Skeletal muscle cell (primary cell): ENCODE data around the gene RGS17.
A peak's percentile ranks its signal among the peaks of the same experiment; 100 is the strongest.
"Not testable (repeated sequence)": the region's sequence is repeated elsewhere in the genome, so short reads cannot be mapped to it uniquely, and the experiment has no call there.

Experiments used
- DNase-seq: peaks from one replicate; pipeline ENCODE4 v3.0.0-alpha.2; 2010; ENCODE audit warnings: low read depth
- H3K4me3 ChIP-seq: 2 replicates; pipeline ENCODE4 v1.5.1; 2011; ENCODE audit warnings: low read depth, mild to moderate bottlenecking, control low read depth, low read length, moderate library complexity

Gene RGS17, protein sequence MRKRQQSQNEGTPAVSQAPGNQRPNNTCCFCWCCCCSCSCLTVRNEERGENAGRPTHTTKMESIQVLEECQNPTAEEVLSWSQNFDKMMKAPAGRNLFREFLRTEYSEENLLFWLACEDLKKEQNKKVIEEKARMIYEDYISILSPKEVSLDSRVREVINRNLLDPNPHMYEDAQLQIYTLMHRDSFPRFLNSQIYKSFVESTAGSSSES

DNA sequence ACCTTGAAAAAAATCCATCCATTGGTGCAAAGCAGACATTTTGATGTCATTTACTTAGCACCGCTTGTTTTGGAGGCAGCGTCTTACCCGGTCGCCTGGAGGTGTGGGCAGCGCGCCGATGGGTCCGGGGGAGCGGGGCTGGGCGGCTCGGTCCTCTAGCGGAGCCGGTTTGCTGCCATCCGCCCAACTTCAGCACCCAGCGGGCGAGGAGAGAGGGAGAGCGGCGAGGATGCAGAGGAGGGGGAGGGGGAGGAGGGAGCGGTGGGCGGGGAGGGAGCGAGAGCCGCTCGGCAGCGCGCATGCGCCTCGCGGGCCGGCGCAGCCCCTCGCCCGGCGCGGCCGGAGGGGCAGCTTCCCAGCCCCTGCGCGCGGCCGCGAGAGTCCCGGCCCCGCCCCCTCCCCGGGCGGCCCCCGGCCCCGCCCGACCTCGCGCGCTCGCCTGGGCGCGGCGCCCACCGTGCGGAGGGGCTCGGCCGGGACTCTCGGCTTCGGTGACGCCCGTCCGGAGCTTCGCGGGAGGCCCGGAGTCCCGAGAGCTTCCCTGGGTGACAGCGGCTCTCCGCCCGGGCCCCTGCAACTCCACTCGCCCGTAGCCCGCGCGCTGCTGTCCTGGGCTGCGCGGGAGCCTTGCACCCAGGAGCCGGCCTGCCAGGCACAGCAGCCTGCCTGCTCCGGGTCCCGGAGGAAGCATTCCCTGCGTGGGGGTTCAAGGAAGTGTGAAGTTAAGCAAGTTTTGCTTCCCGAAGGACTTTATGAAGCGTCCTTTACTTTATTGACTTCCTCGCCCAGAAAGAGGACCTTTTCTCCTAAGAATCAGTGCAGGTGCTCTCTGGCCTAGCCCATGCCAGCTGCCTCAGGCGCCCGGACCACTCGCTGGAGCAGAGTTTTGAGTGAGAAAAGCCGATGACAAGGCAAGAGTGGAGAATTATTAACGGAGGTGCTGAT, at the start of gene RGS17:
Gene RGS17 (minus strand): TSS at position 246 of the 945 bp plus-strand sequence. CDS start 87,264 bp downstream, outside the sequence.
- peak; percentile 52 for DNase-seq
- H3K4me3 ChIP-seq, result peak within 1 kb of the TSS; percentile 88

DNA sequence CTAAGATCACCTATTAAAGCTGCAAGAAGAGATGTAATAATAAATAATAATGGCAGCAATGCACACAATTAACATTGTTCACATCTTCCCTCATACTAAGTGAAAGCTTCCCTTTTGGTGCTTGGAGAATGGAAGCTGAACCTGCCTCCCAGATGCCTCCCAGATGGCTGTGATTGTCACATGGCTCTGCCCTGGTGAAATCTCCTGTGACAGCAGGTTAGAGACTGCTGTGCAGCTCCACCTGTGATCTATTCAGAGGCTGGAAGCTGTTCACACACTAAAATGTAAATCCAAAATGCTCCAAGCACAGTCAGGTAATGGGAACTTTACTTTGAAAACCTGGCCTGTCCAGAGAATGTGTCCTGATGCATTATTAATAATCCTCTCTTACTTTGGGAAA, 41.7 kb upstream of the RGS17 start:
- DNase-seq, result no peak
- no peak overlapping the region for H3K4me3 ChIP-seq

DNA sequence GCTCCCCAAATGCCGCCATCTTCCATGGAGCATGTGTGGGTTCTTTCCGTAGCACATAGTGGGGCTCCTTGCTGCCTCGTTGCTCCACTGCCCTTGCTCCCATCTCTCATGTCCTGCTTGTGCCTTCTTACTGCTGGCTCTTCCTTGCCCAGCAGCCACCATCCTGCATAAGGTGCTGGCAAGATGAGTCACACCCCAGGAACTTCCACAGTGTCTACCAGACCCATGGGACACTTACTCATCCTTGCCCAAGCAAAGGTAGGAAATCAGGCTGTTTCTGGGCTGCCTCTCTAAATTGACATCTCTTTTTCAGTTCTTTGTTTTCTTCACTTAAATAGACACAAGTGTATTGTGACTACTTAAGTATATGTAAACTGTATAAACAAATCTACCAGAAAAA, 39.4 kb upstream of the RGS17 start:
- H3K4me3 ChIP-seq, result no peak overlapping the region
- DNase-seq, result peak; percentile 56

DNA sequence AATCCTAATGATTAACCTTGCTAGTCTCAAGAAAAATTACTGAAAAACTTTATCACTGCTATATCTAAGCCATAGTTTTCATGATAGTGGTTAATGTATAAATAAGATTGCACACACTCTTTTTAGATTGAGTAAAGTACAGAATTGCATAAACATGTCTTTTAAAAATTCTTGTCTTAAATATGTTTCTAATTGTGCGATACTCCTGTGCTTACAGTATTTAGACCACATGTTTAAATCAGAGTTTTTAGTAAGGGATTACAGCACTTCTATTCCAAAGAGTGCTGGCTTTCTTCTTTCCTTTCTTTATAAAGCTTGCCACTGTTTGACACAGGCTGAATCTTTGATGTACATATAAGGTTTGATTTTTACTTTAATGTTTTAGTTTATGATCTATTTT, 36.8 kb upstream of the RGS17 start:
- H3K4me3 ChIP-seq, result no peak overlapping the region
- no peak for DNase-seq

DNA sequence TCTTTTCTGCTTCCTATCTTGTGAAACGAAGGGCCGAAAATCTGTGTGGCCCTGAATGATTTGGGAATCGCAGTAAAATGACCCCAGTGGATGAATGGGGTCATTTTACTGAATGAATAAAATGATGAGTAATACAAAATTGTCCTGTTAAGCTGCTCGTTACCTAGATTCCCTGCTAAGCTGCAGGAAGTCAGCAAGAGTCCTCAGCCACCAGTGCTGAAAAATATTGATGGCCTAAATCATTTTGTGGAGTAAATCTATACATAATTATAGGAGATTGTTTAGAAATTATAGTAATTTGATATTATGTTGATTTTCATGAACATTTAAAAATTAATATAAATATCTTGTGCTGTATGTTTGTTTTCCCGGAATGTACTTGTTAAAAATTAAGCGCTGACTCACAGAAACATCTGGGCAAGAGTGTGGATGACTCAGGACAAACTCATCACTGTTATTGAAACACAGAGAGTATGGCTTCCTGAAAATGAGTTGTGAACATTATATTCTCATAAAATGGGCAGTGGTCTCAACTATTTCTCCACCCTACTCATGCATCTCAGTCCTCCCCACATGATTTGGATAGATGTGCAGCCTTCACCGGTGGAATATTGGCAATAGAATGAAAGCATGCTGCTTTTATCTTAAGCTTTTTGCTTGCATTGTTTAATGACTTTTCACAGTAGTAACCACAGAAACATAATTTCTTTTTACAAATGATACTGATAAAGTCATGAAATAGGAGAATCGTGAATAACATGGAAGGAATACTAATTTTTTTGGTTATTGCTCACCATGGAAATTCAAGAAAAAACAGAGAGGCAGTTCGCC, 36.2 kb upstream of the RGS17 start:
- peak overlapping the region; percentile 5 for H3K4me3 ChIP-seq
- DNase-seq, result peak; percentile 71

DNA sequence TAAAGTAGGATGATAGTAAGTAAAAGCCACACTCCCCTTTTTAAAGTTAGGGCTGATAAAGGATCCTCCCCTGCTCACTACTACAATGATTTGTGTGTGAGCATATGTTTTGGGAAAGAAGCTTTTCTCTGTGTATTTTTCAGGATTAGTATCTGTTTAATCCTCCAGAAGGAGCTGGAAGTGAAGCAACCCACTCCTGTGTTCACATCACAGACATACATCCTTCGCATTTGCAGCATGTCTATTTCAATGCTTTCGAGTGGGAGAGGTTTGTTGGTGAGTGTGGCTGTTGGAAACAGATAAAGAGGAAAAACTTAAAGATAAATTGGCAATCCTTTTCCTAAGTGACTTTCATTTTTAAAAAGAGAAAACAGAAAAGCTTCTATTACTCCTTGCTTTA, 31.6 kb upstream of the RGS17 start:
- H3K4me3 ChIP-seq, result no peak overlapping the region
- DNase-seq, result no peak

DNA sequence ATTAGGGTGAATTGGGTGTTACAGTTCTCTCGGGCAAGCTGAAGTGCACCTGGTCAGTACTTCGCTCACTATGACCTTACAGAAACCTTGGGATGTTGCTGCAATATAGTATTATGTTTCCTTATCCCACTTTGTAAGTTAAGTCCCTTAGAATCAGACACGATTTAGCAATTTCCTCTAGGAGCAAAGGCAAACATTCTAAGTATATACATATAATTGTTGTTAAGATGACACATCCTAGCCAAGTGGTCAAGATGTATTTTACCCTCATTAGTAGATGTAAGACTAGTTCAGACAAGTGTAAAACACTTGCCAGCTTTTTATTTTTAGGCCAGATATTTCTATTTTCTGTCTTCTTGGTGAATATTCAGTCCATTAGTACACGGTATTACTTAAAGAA, 31.1 kb upstream of the RGS17 start:
- no peak overlapping the region for H3K4me3 ChIP-seq
- DNase-seq, result peak; percentile 8

DNA sequence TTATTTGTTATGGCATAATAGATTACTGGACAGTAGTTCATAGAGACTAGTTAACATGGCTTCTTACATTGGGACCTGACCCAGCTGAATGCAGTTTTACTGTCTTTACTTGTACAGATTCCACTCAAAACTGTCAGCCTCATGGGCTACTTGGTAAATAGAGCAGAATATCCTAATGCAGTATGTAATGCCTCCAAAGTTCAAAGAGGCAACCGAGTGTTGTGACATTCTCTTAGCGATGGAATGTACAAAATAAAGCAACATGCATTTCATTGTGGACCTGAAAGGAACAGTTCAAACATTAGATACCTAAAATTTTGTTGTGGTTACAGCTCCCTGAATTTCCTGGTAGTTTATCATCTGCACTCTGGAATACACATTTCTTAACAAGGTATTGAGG, 29.1 kb upstream of the RGS17 start:
- no peak overlapping the region for H3K4me3 ChIP-seq
- DNase-seq, result peak; percentile 9

DNA sequence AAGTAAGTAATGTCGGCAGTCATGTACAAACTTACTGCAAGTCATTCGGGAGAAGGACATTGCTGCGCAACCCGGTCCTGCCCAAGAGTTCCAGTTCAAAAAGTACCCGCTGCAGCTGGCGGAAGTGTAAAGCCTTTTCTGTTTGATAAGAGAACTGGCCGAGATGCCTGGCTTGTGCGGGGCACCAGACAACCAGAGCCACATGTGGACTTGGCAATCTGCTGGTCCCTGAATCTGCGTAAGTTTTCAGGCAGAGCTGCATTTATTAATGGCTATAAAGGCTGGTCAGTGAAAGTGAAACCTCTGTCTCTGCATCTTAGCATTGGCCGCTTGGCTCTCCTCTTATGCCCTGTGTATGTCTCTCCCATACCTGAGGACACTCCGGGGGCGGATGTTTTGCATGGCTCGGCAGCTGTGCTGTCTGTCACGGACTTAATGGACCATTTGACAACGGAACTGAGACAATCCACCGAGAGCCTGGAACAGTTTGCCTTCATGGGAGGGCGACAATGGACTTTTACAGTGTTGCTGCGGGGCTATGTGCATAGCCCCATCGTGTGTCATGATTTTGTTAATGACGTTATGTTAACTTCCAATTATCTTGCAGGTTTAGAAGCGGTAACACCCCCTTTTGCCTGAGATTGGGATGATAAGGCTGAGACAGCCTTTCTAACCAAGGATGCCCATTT, 19.8 kb upstream of the RGS17 start:
- H3K4me3 ChIP-seq, result no peak overlapping the region
- no peak for DNase-seq

DNA sequence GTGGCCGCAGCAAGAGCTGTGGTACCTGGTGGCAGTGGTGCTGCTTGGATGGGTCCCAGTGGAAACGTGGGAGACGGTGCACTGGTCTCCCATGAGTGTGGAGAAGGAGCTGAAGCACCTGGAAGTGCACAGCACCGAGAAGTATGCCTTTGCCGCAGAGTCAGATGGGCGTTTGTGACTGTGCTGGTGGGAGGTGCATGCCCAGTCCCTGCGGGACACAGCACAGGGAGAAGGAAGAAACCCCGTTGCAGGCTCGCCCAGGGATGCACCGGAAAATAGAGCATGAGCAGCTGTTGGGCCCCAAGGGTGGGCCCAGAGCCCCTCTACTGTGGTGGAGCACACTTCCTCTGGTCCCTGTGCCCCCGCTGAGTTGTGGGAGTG, 19.3 kb upstream of the RGS17 start:
- DNase-seq, result no peak
- no peak overlapping the region for H3K4me3 ChIP-seq

DNA sequence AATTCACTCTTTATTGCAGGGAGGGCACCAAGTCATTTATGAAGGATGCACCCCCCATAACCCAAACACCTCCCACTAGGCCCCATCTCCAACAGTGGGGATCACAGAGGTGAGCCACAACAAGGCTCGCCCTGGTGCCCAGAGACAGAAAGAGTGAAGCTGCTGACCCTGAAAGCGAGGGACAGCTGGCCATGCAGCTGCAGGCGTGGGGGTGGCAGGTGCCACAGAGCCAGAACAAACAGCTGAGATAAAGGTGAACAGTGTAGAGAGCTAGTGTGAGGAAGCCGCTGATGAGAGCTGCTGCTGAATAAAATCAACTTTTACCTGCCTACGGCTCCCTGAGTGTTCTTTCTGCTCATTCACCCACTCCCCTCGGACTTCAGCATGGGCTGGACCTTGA, 18.8 kb upstream of the RGS17 start:
- DNase-seq, result no peak
- no peak overlapping the region for H3K4me3 ChIP-seq

DNA sequence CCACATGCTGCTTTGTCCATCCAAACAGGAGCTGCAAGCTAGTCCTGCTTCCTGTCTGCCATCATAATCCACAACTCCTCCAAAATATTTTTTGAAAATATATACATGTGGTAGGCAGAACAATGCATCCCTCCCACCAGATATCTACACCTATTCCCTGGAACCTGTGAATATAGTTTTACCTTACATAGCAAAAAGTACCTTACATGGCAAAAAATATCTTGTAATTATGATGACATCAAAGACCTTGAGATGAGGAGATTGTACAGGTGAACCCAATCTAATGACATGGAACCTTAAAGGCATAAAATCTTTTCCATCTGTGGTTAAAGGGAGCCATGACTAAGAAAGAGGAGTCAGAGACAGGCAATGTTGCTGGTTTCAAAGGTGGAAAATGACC, 15.3 kb upstream of the RGS17 start:
- no peak for DNase-seq
- H3K4me3 ChIP-seq, result no peak overlapping the region

DNA sequence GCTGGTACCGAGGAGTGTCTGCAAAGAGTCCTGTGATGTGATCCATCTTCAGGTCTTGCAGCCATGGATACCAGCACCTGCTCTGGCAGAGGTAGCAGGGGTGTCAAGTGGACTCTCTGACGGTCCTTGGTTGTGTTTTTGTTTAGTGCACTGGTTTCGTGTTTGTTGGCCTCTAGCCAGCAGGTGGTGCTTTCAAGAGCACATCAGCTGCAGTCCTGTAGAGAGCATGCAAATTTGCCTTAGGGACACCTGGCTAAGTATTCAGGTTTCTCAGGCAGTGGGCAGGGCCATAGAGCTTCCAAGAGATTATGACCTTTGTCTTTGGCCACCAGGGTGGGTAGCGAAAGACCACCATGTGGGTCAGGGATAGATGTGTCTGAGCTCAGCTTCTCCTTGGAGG, 14.5 kb upstream of the RGS17 start:
- no peak overlapping the region for H3K4me3 ChIP-seq
- no peak for DNase-seq

DNA sequence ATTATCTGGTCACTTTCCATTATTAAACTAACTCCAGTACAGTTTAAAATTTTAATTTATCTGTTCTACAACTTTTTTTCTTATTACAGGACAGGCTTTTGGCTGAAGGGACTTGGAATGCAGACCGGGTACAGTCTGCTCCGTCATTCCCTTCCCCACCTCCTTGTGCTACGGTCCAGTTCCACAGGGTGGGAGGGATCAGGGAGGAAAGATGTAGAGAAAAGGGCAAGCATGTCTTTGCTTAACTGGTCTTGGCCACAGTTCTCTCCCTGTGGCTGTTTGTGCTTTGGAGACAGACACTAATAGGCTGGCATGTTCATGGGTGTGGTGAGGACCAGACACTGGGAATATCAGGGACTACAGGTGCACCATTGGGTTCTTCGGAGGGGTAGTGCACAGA, 12.1 kb upstream of the RGS17 start:
- no peak for DNase-seq
- H3K4me3 ChIP-seq, result no peak overlapping the region

DNA sequence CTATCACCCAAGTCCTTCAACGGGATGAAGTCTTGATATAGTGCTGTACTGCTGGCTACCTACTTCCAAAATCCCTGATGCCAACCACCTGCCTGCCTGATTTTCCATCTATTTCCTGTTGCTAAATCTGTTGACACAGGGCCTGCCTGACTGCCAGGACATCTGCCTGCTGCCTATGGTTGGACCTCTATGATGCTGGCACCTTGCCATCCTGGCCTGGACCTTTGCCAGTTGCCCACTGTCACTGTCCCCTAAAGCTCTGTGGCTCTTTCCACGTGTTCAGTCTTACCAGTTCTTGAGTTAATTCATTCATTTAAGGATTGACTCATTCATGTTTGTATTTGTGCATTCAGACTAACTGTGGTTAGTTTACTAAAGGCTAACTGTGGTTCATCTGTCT, 9.2 kb upstream of the RGS17 start:
- no peak for DNase-seq
- no peak overlapping the region for H3K4me3 ChIP-seq

DNA sequence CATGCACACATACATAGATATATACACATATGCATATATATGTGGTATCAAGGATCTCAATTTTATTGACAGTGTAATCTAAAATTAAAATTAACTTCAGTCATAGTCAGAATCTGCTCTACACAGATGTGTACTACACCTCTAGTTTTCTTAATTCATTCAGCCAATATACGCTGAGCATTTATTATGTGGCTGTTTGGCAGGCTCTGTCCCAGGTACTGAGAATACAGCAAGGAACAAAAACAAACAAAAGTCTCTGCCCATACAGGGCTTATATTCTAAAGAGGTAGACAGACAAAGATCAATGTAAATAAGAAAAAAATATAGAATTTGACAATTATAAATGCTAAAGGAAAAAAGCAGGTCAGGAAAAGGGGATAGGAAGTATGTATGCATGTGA, 7.8 kb upstream of the RGS17 start:
- DNase-seq, result no peak

DNA sequence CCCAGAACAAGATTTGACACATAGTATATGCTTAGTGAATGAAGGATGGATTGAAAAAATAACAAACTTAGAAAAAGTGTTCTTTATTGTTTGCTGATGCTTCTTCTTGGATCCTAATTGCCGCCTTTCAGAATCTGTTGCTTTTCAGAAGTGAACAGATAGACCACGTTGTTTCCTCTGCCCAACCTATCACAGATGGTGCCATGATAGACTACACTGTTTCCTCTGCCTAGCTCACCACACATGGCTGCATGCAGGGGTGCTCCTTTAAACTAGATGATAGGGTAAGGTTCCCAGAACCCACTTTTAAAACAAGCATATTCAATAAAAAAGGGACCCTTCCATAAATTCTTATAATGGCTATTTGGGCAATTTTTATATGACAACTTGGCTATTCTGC, 4.6 kb upstream of the RGS17 start:
- no peak overlapping the region for H3K4me3 ChIP-seq

More for the DNA sequence above, 7.8 kb upstream of the RGS17 start:
- H3K4me3 ChIP-seq, result no peak overlapping the region

DNA sequence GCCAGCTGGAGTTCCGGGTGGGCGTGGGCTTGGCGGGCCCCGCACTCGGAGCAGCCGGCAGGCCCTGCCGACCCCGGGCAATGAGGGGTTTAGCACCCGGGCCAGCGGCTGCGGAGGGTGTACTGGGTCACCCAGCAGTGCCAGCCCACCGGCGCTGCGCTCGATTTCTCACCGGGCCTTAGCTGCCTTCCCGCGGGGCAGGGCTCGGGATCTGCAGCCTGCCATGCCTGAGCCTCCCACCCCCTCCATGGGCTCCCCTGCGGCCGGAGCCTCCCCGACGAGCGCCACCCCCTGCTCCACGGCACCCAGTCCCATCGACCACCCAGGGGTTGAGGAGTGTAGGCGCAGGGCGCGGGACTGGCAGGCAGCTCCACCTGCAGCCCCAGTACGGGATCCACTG, 2.6 kb upstream of the RGS17 start:
- H3K4me3 ChIP-seq, DNase-seq: not testable (repeated sequence)

More for the DNA sequence above, 4.6 kb upstream of the RGS17 start:
- DNase-seq, result no peak

DNA sequence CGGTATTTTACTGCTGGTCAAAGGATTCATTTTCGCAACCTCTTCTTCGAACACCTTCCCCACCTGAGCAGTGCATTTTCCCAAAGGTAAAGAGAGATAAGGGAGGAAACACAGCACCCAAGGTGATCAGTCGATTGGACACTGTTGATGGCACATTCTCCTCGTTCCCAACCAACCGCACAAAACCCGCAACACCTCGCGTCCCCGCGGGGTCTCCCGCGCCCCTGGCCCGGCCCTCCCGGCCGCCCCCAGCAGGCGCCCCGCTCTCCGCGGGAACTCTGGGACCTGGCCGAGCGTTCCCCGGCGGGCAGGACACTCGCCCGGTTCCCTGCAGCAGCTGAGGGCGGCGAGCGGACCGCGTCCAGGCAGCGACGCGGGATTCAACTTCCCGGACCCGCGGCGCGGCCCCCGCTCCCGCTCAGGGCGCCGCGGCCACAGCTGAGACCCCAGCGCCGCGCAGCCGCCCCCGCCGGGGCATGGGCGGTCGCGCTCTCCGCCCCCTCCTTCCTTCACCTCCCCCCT, 506 bp downstream of the RGS17 start:
- peak overlapping the region; percentile 88 for H3K4me3 ChIP-seq

More for the DNA sequence above, 506 bp downstream of the RGS17 start:
- DNase-seq, result no peak
